Liver (tissue), 9 donors: ENCODE data around the gene MXRA8. TPM values are rescaled to one million over a fixed set of nuclear protein-coding genes. Genes with fewer than 3 reads are reported as not detected.

ENCODE experiments used
- DNase-seq: peaks from one replicate; pipeline ENCODE4 v3.0.0-alpha.2; 2017; ENCODE audit warnings: low spot score
- H3K27ac ChIP-seq, 2 donors: one replicate each; pipeline ENCODE4 v1.7.0; 2013; ENCODE audit warnings: inconsistent platforms in 2 of 2, low read length in 2 of 2, control low read depth in 1 of 2, low read depth in 1 of 2, mild to moderate bottlenecking in 1 of 2
- H3K27me3 ChIP-seq, 4 donors: one replicate each; pipeline versions ENCODE4 v1.6.1 to v1.7.0; 2013; ENCODE audit warnings: low read length in 3 of 4, inconsistent platforms in 1 of 4, mild to moderate bottlenecking in 1 of 4, moderate library complexity in 1 of 4; ENCODE audit not compliant: control insufficient read depth in 4 of 4, insufficient read depth in 4 of 4
- H3K36me3 ChIP-seq, 4 donors: one replicate each; pipeline versions ENCODE4 v1.6.1 to v1.7.0; 2013; ENCODE audit warnings: low read length in 3 of 4, mild to moderate bottlenecking in 3 of 4, low read depth in 1 of 4, moderate library complexity in 1 of 4; ENCODE audit not compliant: control insufficient read depth in 4 of 4, insufficient read depth in 3 of 4
- H3K4me1 ChIP-seq, 4 donors: one replicate each; pipeline versions ENCODE4 v1.6.1 to v1.7.0; 2013; ENCODE audit warnings: low read length in 3 of 4, mild to moderate bottlenecking in 3 of 4, moderate library complexity in 1 of 4; ENCODE audit not compliant: control insufficient read depth in 4 of 4, insufficient read depth in 4 of 4
- H3K4me3 ChIP-seq, 3 donors: one replicate each; pipeline versions ENCODE4 v1.6.1 to v1.7.0; 2013; ENCODE audit warnings: low read length in 3 of 3, control low read depth in 1 of 3, low read depth in 1 of 3, mild to moderate bottlenecking in 1 of 3
- H3K9ac ChIP-seq, 2 donors: one replicate each; pipeline ENCODE4 v1.7.0; 2013; ENCODE audit warnings: low read length in 2 of 2, mild to moderate bottlenecking in 2 of 2, moderate library complexity in 2 of 2, control low read depth in 1 of 2, low read depth in 1 of 2
- H3K9me3 ChIP-seq, 4 donors: one replicate each; pipeline versions ENCODE4 v1.6.1 to v1.7.0; 2013; ENCODE audit warnings: low read length in 3 of 4; ENCODE audit not compliant: control insufficient read depth in 4 of 4
- EGR1 ChIP-seq, 2 donors: IDR thresholded peaks; 2 replicates each; pipeline ENCODE4 v1.6.1; 2016 to 2018; ENCODE audit warnings: antibody characterized with exemption in 2 of 2, low read depth in 2 of 2
- FOXA1 ChIP-seq: IDR thresholded peaks from 2 replicates; pipeline ENCODE4 v1.6.1; 2016; ENCODE audit warnings: antibody characterized with exemption
- FOXA2 ChIP-seq: IDR thresholded peaks from 2 replicates; pipeline ENCODE4 v1.6.1; 2016; ENCODE audit warnings: antibody characterized with exemption
- GABPA ChIP-seq, 2 donors: IDR thresholded peaks in 1 of 2; conservative IDR thresholded peaks in 1 of 2; 2 replicates each; pipeline ENCODE4 v1.6.1; 2016; ENCODE audit warnings: antibody characterized with exemption in 2 of 2, mild to moderate bottlenecking in 1 of 2, moderate library complexity in 1 of 2
- HNF4A ChIP-seq, 2 donors: conservative IDR thresholded peaks; 2 replicates each; pipeline ENCODE4 v1.6.1; 2016; ENCODE audit warnings: antibody characterized with exemption in 2 of 2, mild to moderate bottlenecking in 2 of 2
- HNF4G ChIP-seq: IDR thresholded peaks from 2 replicates; pipeline ENCODE4 v1.6.1; 2016; ENCODE audit warnings: antibody characterized with exemption
- JUND ChIP-seq, 2 donors: IDR thresholded peaks; 2 replicates each; pipeline ENCODE4 v1.6.1; 2016; ENCODE audit warnings: antibody characterized with exemption in 2 of 2
- MAX ChIP-seq: IDR thresholded peaks from 2 replicates; pipeline ENCODE4 v1.6.1; 2016; ENCODE audit warnings: antibody characterized with exemption
- NR2F2 ChIP-seq: IDR thresholded peaks from 2 replicates; pipeline ENCODE4 v1.6.1; 2016; ENCODE audit warnings: antibody characterized with exemption
- RAD21 ChIP-seq, 2 donors: IDR thresholded peaks; 2 replicates each; pipeline ENCODE4 v1.6.1; 2016; ENCODE audit warnings: antibody characterized with exemption in 2 of 2, mild to moderate bottlenecking in 2 of 2
- REST ChIP-seq: IDR thresholded peaks from 2 replicates; pipeline ENCODE4 v1.6.1; 2016; ENCODE audit warnings: antibody characterized with exemption, mild to moderate bottlenecking
- RXRA ChIP-seq, 2 donors: IDR thresholded peaks; 2 replicates each; pipeline ENCODE4 v1.6.1; 2017 to 2018; ENCODE audit warnings: antibody characterized with exemption in 2 of 2, mild to moderate bottlenecking in 1 of 2
- SP1 ChIP-seq: IDR thresholded peaks from 2 replicates; pipeline ENCODE4 v1.6.1; 2018; ENCODE audit warnings: antibody characterized with exemption, mild to moderate bottlenecking
- TAF1 ChIP-seq: conservative IDR thresholded peaks from 2 replicates; pipeline ENCODE4 v1.6.1; 2016; ENCODE audit warnings: antibody characterized with exemption, mild to moderate bottlenecking
- YY1 ChIP-seq: IDR thresholded peaks from 2 replicates; pipeline ENCODE4 v1.6.1; 2016; ENCODE audit warnings: antibody characterized with exemption, mild to moderate bottlenecking
- ZBTB33 ChIP-seq: IDR thresholded peaks from 2 replicates; pipeline ENCODE4 v1.6.1; 2016; ENCODE audit warnings: antibody characterized with exemption
- WGBS: extraction: QIAGEN DNeasy Blood & Tissue Kit; methylation state at CpG from one replicate; pipeline ENCODE4 v1.1.7; 2013; 5-methylcytosine and 5-hydroxymethylcytosine counted together
- polyA plus RNA-seq, 2 donors: library from polyadenylated mRNA; stranded (reverse) in 1 of 2; unstranded in 1 of 2; fragments of 200-250 nt in 1 of 2; fragments of >200 nt in 1 of 2; fragmentation: Nextera tagmentation in 1 of 2; extraction: Ambion mirVana in 1 of 2; gene quantifications; one replicate each; pipeline versions ENCODE4 v1.2.1 to v1.2.3, GENCODE V29; 2013 to 2015
- total RNA-seq, 2 donors: library from RNA; depleted of rRNA; stranded (reverse); fragments of >200 nt; gene quantifications; one replicate each; pipeline ENCODE4 v1.2.3, GENCODE V29; 2014
- TF ChIP-seq, protein P1 (sequence below): fragments of 150-350 bp; IDR thresholded peaks from 2 replicates; pipeline ENCODE4 v1.5.1; 2017; ENCODE audit warnings: improper control_type of control experiment, low read depth, low read length; ENCODE audit not compliant: missing input control
- TF ChIP-seq, protein P2 (sequence below): IDR thresholded peaks from 2 replicates; pipeline ENCODE4 v1.6.1; 2016; ENCODE audit warnings: antibody characterized with exemption
- donor health status: healthy.
- donor health status: healthy.
- donor health status: healthy.
- donor health status: healthy.
- donor health status: healthy.

Gene MXRA8
- total and polyA plus RNA-seq, 4 donors: 1.8 to 5.9 (median 4.2) TPM

- H3K36me3 ChIP-seq: peaks cover 17 to 36% (median 25%) of the 10 kb centered on the region in 4 donors
- peaks cover 4 to 52% (median 43%) of the 10 kb centered on the region in 4 donors for H3K4me1 ChIP-seq
- no peaks in the 10 kb centered on the region for H3K27me3 ChIP-seq
- peak overlapping the region; percentile 46 to 72 for H3K9ac ChIP-seq
- DNase-seq: no peak
- H3K27ac ChIP-seq: peak overlapping the region; percentile 73 to 75
- WGBS: under 1% methylated on average over 54 of the region's 54 CpGs
- TF ChIP-seq GABPA (IDR thresholded peaks at IDR 0.05 in 1 of 2, conservative IDR thresholded peaks at IDR 0.05 in 1 of 2) (no peak), EGR1 (IDR thresholded peaks at IDR 0.05; ENCODE audit: low read depth in 2 of 2) (no peak), HNF4A (conservative IDR thresholded peaks at IDR 0.05) (no peak), MAX (no peak), HNF4G (no peak), SP1 (no peak), FOXA2 (no peak), JUND (IDR thresholded peaks at IDR 0.05) (no peak), REST (no peak), ZBTB33 (no peak), RXRA (IDR thresholded peaks at IDR 0.05) (no peak), NR2F2 (no peak), RAD21 (IDR thresholded peaks at IDR 0.05) (no peak), YY1 (no peak), FOXA1 (no peak), TAF1 (no peak)
- TF ChIP-seq, protein P1, sequence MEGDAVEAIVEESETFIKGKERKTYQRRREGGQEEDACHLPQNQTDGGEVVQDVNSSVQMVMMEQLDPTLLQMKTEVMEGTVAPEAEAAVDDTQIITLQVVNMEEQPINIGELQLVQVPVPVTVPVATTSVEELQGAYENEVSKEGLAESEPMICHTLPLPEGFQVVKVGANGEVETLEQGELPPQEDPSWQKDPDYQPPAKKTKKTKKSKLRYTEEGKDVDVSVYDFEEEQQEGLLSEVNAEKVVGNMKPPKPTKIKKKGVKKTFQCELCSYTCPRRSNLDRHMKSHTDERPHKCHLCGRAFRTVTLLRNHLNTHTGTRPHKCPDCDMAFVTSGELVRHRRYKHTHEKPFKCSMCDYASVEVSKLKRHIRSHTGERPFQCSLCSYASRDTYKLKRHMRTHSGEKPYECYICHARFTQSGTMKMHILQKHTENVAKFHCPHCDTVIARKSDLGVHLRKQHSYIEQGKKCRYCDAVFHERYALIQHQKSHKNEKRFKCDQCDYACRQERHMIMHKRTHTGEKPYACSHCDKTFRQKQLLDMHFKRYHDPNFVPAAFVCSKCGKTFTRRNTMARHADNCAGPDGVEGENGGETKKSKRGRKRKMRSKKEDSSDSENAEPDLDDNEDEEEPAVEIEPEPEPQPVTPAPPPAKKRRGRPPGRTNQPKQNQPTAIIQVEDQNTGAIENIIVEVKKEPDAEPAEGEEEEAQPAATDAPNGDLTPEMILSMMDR: no peak
- TF ChIP-seq, protein P2, sequence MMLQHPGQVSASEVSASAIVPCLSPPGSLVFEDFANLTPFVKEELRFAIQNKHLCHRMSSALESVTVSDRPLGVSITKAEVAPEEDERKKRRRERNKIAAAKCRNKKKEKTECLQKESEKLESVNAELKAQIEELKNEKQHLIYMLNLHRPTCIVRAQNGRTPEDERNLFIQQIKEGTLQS: no peak
- no peaks in the 10 kb centered on the region for H3K9me3 ChIP-seq
- H3K4me3 ChIP-seq: peak overlapping the region; percentile 92 to 96 (median 96)
These were observed 40.4 kb upstream of the MXRA8 start for GRCh38 chr1:1398677-1399186.
